ENCODE measurements around the gene ARHGAP26. TPM values are rescaled to one million over a fixed set of nuclear protein-coding genes. Genes with fewer than 3 reads are reported as not detected.

ARHGAP26 gene
- polyA plus RNA-seq, 3 donors: 26.5 to 56.8 (median 28.7) TPM

DNA sequence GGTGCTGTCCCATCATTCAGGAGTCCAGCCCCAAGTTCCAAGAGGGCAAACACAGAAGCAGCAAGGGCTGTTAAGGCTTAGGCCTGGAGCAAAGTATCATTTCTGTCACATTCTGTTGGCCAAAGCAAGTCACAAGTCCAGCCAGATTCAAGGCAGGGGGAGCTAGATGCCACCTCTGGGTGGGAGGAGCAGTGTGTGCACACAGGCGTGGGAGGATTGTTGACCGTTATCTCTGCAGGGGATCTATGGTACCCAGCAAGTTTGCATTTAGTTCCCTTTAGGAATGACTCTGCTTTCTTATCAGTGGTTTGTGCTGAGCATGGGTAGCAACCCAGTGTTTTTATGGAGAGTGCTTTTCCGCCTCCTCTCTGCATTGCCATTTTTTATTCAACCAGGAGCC lies 354.4 kb downstream of the ARHGAP26 start:
- peaks cover 59% of the 10 kb centered on the region for H4K20me1 ChIP-seq (ENCODE audit: insufficient read depth, low read length)
- Mint-ChIP-seq H3K4me1 (peaks cover 44% of the 10 kb centered on the region), H3K27ac (peak overlapping the region; percentile 38 to 89 (median 75)), H3K4me3 (no peak overlapping the region), H3K9me3 (no peaks in the 10 kb centered on the region), H3K27me3 (ENCODE audit: low read depth in 3 of 3) (no peaks in the 10 kb centered on the region), H3K36me3 (peaks cover 59 to 62% of the 10 kb centered on the region in 2 donors)
- DNase-seq: peak in 2 of 3 donors; percentile 14 to 55
- H2AFZ ChIP-seq (ENCODE audit: insufficient read depth, low read depth, low read length, poor library complexity, severe bottlenecking): no peak overlapping the region
- H3K79me2 ChIP-seq (ENCODE audit: insufficient read depth, low read length): peaks cover 6% of the 10 kb centered on the region
- no peaks in the 10 kb centered on the region for H3K9me3 ChIP-seq (replicated peaks in 1 of 2; ENCODE audit: control insufficient read depth in 1 of 2, insufficient read depth in 1 of 2, low read length in 2 of 2)
- intact Hi-C loops (cut with micrococcal nuclease): no loop called here
- H3K27ac ChIP-seq (ENCODE audit: low read depth in 1 of 2, low read length in 2 of 2): peak overlapping the region in 1 of 2 donors; percentile 40
- TF ChIP-seq, protein P1, sequence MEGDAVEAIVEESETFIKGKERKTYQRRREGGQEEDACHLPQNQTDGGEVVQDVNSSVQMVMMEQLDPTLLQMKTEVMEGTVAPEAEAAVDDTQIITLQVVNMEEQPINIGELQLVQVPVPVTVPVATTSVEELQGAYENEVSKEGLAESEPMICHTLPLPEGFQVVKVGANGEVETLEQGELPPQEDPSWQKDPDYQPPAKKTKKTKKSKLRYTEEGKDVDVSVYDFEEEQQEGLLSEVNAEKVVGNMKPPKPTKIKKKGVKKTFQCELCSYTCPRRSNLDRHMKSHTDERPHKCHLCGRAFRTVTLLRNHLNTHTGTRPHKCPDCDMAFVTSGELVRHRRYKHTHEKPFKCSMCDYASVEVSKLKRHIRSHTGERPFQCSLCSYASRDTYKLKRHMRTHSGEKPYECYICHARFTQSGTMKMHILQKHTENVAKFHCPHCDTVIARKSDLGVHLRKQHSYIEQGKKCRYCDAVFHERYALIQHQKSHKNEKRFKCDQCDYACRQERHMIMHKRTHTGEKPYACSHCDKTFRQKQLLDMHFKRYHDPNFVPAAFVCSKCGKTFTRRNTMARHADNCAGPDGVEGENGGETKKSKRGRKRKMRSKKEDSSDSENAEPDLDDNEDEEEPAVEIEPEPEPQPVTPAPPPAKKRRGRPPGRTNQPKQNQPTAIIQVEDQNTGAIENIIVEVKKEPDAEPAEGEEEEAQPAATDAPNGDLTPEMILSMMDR (IDR thresholded peaks at IDR 0.05): no peak
- H3K9ac ChIP-seq (ENCODE audit: insufficient read depth, low read length, poor library complexity, severe bottlenecking): no peak overlapping the region
- peaks cover 33 to 37% of the 10 kb centered on the region in 2 donors for H3K4me1 ChIP-seq (ENCODE audit: control insufficient read depth in 1 of 2, insufficient read depth in 2 of 2, low read length in 2 of 2)
- 0% methylated on average over 2 of the region's 3 CpGs for WGBS (ENCODE audit: insufficient coverage)
- H3K4me3 ChIP-seq (replicated peaks in 1 of 3; ENCODE audit: low read depth in 2 of 3, low read length in 3 of 3): no peak overlapping the region
- peaks cover 26 to 62% of the 10 kb centered on the region in 2 donors for H3K36me3 ChIP-seq (replicated peaks in 1 of 2; ENCODE audit: control insufficient read depth in 1 of 2, insufficient read depth in 2 of 2, low read length in 2 of 2)
- no peaks in the 10 kb centered on the region for H3K27me3 ChIP-seq (ENCODE audit: control insufficient read depth in 2 of 2, insufficient read depth in 2 of 2, low read length in 2 of 2)
- no peak overlapping the region for H3K4me2 ChIP-seq (replicated peaks; ENCODE audit: extremely low read depth, low read length, poor library complexity, severe bottlenecking)

DNA sequence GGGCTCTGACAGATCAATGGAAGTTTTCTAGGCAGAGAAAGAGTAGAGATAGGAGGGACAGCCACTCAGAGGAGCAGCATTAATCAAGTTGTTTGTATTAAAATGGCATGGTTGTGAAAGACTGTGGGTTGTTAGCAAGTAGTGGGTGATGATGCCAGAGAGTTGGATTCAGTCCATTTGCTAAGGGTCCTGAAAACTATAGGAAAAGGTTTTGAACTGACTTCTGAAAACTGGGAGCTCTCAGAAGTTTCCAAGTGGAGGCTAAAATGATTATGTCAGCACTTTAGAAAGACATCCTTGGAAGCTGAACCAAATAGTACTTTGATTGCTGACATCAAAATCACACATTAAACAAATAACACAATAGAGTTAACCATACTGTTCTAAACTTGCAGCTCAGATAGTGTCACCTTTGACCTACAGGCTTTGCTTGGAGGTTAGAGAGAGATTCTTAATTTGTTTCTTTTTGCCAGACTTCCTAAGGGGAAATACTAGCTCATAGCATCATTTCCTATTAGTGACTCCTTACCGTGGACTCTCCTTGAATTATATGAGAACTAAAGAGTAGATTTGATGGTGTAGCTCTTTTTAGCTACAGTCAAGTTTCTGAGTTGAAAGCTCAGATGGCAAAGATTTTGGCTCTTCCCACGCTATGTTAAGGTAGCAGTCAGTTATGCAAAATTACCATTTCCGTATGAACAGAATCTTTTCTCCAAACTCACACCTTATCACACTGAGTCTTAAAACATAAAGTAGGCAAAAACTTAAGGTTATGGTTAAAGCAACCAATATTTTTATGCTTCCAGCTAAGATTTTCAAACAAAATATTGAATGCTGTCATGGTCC lies 356.2 kb downstream of the ARHGAP26 start:
- no peaks in the 10 kb centered on the region for H3K27me3 ChIP-seq (ENCODE audit: control insufficient read depth in 2 of 2, insufficient read depth in 2 of 2, low read length in 2 of 2)
- H3K79me2 ChIP-seq (ENCODE audit: insufficient read depth, low read length): no peaks in the 10 kb centered on the region
- H3K4me3 ChIP-seq (replicated peaks in 1 of 3; ENCODE audit: low read depth in 2 of 3, low read length in 3 of 3): no peak overlapping the region
- H3K36me3 ChIP-seq (replicated peaks in 1 of 2; ENCODE audit: control insufficient read depth in 1 of 2, insufficient read depth in 2 of 2, low read length in 2 of 2): peaks cover 21 to 71% of the 10 kb centered on the region in 2 donors
- peaks cover 76% of the 10 kb centered on the region for H4K20me1 ChIP-seq (ENCODE audit: insufficient read depth, low read length)
- no peak overlapping the region for H2AFZ ChIP-seq (ENCODE audit: insufficient read depth, low read depth, low read length, poor library complexity, severe bottlenecking)
- Mint-ChIP-seq H3K36me3 (peaks cover 62 to 63% of the 10 kb centered on the region in 2 donors), H3K27me3 (ENCODE audit: low read depth in 3 of 3) (no peaks in the 10 kb centered on the region), H3K27ac (peak overlapping the region in 3 of 7 donors; percentile 6 to 17 (median 14)), H3K4me1 (peaks cover 39% of the 10 kb centered on the region), H3K4me3 (no peak overlapping the region), H3K9me3 (no peaks in the 10 kb centered on the region)
- no peak overlapping the region for H3K27ac ChIP-seq (ENCODE audit: low read depth in 1 of 2, low read length in 2 of 2)
- no peaks in the 10 kb centered on the region for H3K9me3 ChIP-seq (replicated peaks in 1 of 2; ENCODE audit: control insufficient read depth in 1 of 2, insufficient read depth in 1 of 2, low read length in 2 of 2)
- DNase-seq: no peak
- TF ChIP-seq, protein P1 (IDR thresholded peaks at IDR 0.05): no peak
- no CpG with 5 or more reads among the region's 3 CpGs for WGBS (ENCODE audit: insufficient coverage)
- H3K4me1 ChIP-seq (ENCODE audit: control insufficient read depth in 1 of 2, insufficient read depth in 2 of 2, low read length in 2 of 2): peaks cover 28 to 32% of the 10 kb centered on the region in 2 donors
- H3K4me2 ChIP-seq (replicated peaks; ENCODE audit: extremely low read depth, low read length, poor library complexity, severe bottlenecking): no peak overlapping the region
- no peak overlapping the region for H3K9ac ChIP-seq (ENCODE audit: insufficient read depth, low read length, poor library complexity, severe bottlenecking)
- intact Hi-C loops (cut with micrococcal nuclease): no loop called here
